Esophagus squamous epithelium (tissue), 4 donors: Measurements from ENCODE around the gene SLAMF6.
"Not testable (repeated sequence)": the region's sequence is repeated elsewhere in the genome, so short reads cannot be mapped to it uniquely, and the experiment has no call there.

Source experiments
- CTCF ChIP-seq, 6 experiments: fragments of 450-650 bp in 4 of 6; fragments of 200-600 bp in 2 of 6; sonication (generic) in 2 of 6; IDR thresholded peaks; one replicate each; pipeline ENCODE4 v1.5.1; 2016 to 2019; ENCODE audit warnings: antibody characterized with exemption in 6 of 6, mild to moderate bottlenecking in 4 of 6, moderate library complexity in 4 of 6
- POLR2A ChIP-seq, 4 donors: fragments of 450-650 bp; IDR thresholded peaks; one replicate each; pipeline ENCODE4 v1.6.1; 2017; ENCODE audit warnings: antibody characterized with exemption in 4 of 4, mild to moderate bottlenecking in 4 of 4, moderate library complexity in 3 of 4

GRCh38 chr1:160531809-160532556 is 8.9 kb upstream of the SLAMF6 start:
- TF ChIP-seq CTCF, POLR2A (IDR thresholded peaks at IDR 0.05): not testable (repeated sequence)
